HG03521 (cell line): ENCODE results near the gene TAF1.
"Not testable (repeated sequence)": the region's sequence is repeated elsewhere in the genome, so short reads cannot be mapped to it uniquely, and the experiment has no call there.

Source experiments
- ATAC-seq: cut with Tn5 transposase; IDR thresholded peaks from one replicate; pipeline ENCODE4 v1.9.1; 2021; ENCODE audit warnings: mild to moderate bottlenecking, moderate library complexity; ENCODE audit not compliant: unreplicated experiment

The TAF1 gene

DNA sequence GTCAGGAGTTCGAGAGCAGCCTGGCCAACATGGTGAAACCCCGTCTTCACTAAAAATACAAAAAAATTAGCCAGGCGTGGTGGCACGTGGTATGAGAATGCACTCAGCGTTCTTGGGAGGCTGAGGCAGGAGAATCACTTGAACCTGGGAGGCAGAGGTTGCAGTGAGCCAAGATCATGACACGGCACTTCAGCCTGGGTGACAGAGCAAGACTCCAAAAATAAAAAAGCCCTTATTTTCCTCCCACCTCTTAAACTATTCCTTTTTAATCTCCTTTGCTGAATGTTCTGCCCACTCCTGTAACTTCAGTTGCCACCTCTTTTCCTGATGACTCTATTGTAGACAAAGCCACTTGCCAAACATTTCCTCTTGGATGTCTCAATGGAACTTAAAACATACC lies 72.6 kb downstream of the TAF1 start:
- no peak for ATAC-seq

DNA sequence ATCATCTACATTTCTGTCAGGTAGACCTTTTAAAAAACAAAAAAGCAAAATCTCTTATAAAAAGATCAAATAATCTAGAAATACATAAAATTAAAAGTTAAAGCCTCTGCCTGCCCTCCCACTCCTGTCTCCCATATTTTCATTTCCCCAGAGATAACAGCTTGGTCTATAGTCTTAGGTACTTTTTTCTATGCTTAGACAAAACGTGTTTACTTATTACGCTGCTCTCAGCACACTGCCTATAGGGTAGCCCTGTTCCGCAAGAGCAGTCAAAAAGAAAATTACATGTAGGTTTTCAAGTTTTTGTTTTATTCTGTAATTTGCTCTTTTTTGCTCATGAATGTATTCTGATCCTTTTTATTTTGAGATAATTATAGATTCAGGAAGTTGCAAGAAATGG lies 73.3 kb downstream of the TAF1 start:
- ATAC-seq = no peak

DNA sequence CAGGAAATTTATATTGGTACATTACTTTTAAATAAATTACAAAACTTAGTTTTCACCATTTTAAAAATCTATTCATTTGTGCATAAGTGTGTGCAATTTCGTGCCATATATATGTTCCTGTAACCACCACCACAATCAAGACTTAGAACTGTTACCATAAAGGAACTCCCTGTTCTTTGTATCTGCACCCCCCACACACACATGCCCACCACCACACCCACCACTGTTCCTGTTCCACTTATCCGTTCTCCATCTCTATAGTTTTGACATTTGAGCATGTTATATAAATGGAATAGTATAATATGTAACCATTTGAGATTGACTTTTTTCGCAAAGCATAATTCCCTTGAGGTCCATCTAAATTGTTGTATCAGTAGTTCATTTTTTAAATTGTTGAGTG lies 73.7 kb downstream of the TAF1 start:
- ATAC-seq = no peak

DNA sequence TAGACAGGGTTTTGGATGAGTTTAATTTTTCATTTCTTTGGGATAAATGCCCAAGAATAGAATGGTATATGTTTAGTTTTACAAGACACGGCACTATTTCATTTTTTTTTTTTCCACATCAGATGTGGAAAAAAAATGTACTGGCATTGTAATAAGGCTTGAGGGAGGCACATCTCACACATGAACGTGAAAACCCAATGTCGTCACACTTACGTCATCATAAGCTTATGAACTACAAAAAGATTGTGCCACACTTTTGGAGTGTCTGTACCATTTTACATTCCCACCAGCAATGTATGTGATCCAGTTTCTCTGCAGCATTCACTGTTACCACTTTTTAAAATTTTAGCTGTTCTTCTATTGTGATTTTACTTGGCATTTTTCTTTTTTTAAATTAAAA lies 74.2 kb downstream of the TAF1 start:
- ATAC-seq = no peak

DNA sequence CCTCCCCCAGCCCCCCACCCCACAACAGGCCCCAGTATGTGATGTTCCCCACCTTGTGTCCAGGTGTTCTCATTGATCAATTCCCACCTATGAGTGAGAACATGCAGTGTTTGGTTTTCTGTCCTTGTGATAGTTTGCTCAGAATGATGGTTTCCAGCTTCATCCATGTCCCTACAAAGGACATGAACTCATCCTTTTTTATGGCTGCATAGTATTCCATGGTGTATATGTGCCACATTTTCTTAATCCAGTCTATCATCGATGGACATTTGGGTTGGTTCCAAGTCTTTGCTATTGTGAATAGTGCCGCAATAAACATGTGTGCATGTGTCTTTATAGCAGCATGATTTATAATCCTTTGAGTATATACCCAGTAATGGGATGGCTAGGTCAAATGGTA lies 75.7 kb downstream of the TAF1 start:
- not testable (repeated sequence) for ATAC-seq

DNA sequence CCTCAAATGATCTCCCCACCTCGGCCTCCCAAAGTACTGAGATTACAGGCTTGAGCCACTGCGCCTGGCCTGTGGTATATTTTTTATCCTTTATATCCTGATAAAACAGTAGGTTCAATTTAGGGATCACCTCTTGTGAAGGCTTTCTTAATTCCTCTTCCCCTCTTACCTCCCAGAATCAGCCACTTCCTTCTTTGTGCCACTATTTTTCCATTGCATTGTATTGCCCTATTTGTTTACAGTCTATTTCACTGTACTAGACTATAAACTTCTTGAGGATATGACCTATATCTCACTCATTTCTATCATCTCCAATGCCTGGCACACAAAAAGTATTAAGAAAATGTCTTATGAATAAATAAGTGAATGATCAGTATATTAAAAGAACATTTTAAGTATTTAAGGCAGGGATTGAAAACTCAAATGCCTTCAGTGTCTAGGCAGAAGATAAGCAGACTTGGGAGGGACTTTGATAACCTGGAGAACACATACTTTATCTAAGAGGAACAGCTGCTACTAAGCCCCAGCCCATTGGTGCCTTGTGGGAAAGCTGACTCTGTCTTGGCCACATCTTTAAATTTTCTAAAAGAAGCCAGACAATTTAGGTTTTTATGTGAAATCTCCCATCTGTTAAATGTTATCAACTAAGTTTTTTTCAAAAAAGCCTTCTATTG lies 84.4 kb downstream of the TAF1 start:
- no peak for ATAC-seq

DNA sequence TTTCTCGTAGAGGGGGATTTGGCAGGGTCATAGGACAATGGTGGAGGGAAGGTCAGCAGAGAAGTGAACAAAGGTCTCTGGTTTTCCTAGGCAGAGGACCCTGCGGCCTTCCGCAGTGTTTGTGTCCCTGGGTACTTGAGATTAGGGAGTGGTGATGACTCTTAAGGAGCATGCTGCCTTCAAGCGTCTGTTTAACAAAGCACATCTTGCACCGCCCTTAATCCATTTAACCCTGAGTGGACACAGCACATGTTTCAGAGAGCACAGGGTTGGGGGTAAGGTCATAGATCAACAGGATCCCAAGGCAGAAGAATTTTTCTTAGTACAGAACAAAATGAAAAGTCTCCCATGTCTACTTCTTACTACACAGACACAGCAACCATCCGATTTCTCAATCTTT lies 85.4 kb downstream of the TAF1 start:
- ATAC-seq = not testable (repeated sequence)

DNA sequence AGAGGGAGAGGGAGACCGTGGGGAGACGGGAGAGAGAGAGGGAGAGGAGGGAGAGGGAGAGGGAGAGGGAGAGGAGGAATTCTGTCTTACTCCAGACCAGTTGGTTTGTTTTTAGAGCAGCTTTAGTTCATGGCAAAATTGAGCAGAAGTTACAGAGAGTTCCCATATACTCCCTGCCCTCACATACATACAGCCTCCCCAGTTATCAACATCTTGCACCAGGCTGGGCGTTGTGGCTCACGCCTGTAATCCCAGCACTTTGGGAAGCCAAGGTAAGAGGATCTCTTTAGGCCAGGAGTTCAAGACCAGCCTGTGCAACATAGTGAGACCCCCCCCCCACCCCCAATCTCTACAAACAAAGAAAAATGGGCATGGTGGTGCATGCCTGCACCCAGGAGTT lies 86.9 kb downstream of the TAF1 start:
- no peak for ATAC-seq

DNA sequence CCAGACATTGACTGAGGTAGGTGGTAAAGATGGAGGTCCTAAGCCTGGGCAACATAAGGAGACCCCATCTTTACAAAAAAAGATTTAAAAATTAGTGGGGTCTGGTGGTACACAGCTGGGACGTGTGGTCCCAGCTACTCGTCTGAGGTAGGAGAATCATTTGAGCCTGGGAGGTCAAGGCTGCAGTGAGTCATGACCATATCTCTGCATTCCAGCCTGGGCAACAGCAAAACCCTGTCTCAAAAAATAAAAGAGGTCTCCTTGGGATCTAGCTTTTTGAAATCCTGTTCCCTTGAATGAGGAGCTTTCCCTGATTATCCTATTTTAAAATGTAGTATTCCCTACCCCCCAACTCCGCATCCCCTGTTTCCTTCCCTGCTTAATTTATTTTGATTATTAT lies 88.1 kb downstream of the TAF1 start:
- ATAC-seq = no peak

DNA sequence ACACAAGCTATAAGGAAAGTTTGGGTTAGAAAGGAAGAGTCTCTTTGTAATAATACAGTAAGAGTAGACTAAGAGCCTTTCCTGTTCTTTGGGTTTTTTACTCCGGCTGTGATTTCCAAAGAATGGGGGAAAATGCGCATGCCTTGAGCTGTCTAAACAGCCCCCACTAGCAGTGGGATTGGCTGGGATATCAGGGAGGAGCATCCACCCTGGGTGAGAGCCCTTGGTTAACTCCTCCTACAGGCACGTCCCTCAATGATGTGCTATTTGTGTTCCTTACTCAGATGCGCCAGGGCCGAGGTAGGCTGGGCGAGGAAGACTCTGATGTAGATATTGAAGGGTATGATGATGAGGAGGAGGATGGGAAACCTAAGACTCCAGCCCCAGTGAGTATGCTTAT lies 92.7 kb downstream of the TAF1 start:
- ATAC-seq = no peak

DNA sequence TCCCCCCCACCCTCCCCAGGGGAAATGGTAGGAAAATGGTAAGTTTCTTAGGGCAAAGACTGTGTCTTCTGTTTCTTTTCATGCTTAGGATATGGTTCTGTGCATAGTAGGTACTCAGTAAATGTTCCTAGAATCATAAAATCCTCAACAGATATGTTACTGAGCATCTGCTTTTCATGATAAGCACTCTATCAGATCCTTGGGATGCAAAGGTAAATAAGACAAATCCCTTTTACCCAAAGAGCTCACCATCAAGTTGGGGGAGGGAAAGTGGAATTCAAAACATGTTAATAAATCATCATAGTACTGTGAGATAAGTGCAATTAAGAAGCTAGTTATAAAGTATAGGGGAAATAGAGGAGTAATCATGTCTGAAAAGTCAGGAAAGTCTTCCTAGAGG lies 98.8 kb downstream of the TAF1 start:
- no peak for ATAC-seq

DNA sequence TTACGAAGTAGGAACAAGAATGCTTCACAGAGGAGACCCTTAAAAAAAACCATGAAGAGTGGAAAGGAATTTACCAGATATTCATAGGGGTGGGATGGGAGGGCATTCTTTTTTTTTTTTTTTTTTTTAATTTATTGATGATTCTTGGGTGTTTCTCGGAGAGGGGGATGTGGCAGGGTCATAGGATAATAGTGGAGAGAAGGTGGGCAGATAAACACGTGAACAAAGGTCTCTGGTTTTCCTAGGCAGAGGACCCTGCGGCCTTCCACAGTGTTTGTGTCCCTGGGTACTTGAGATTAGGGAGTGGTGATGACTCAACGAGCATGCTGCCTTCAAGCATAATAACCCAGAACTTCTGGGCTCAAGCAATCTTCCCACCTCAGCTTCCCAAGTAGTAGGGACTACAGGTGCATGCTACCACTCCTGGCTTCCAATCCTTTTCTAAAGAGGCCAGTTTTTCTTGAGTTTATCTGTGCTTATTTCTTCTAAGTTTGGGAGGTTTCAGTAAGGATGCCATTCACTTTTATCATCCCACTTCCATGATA lies 100.9 kb downstream of the TAF1 start:
- ATAC-seq = no peak

DNA sequence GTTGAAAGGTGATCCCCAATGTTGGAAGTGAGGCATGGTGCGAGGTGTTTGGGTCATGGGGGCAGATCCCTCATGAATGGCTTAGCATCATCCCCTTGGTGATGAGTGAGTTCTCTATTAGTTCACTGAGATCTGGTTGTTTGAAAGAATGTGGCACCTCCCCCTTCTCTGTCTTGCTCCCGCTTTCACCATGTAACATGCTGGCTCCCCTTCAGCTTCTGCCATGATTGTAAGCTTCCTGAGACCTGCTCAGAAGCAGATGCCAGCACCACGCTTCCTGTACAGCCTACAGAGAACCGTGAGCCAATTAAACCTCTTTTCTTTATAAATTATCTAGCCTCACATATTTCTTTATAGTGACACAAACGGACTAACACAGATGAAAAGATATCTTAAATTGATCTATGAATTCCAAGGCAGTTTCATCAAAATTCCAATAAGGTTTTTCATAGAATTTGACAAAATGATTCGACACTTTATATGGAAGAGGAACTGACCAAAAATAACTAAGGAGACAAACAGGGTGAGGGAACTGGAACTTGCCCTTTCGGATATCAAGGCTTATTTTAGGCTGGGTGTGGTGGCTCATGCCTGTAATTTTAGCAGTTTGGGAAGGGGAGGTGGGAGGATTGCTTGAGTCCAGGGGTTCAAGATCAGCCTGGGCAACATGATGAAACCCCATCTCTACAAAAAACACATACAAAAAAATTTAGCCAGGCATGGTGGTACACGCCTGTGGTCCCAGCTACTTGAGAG lies 109.8 kb downstream of the TAF1 start:
- no peak for ATAC-seq

DNA sequence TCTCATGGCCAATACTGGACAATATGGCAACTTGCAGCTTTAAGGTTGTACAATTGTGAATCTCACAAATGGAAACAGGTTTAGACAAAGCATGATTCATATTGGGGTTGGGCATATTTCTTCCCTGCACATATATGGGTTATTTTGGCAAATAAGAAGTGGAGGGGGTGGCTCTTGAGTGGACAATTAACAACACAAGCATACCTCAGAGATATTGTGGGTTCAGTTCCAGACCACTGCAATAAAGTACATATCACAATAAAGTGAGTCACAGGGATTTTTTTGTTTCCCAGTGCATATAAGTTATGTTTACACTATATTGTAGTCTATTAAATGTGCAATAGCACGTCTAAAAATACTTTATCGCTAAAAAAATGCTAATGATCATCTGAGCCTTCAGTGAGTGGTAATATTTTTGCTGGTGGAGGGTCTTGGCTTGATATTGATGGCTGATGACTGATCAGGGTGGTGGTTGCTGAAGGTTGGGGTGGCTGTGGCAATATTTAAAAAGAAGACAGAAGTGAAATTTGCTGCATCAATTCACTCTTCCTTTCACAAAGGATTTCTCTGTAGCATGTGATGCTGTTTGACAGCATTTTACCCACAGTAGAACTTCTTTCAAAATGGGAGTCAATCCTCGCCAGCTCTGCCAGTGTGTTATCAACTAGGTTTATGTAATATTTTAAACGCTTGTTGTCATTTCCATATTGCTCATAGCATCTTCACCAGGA lies 116.2 kb downstream of the TAF1 start:
- no peak for ATAC-seq

DNA sequence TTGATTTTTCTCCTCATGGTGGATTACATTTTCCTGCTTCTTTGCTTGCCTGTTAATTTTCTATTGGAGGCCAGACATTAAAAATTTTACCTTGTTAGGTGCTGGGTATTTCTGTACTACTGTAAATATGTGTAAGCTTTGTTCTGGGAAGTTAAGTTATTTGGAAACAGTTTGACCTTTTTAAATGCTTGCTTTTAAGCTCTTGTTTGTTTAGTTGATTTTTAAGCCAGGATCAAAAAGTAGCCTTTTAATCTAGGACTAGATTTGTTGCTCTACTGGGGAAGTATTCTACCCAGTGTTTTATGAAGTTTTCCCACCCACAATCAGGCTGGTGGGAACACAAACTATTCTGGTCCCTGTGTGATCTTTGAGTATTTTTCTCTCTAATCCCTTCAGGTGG lies 121.7 kb downstream of the TAF1 start:
- no peak for ATAC-seq

DNA sequence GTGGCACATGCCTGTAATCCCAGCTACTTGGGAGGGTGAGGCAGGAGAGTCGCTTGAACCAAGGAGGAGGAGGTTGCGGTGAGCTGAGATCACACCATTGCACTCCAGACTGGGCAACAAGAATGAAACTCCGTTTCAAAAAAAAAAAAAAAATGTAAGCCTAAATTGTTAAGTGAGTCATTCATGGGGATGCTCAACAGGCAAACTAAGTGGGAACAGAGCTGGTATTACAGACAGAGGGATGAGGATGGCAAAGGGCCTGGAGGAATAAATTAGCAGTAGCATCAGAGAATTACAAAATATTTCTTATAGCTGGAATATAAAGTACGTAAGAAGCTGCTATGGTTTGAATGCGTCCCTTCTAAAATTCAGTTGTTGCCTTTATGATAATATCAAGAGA lies 123.4 kb downstream of the TAF1 start:
- no peak for ATAC-seq

DNA sequence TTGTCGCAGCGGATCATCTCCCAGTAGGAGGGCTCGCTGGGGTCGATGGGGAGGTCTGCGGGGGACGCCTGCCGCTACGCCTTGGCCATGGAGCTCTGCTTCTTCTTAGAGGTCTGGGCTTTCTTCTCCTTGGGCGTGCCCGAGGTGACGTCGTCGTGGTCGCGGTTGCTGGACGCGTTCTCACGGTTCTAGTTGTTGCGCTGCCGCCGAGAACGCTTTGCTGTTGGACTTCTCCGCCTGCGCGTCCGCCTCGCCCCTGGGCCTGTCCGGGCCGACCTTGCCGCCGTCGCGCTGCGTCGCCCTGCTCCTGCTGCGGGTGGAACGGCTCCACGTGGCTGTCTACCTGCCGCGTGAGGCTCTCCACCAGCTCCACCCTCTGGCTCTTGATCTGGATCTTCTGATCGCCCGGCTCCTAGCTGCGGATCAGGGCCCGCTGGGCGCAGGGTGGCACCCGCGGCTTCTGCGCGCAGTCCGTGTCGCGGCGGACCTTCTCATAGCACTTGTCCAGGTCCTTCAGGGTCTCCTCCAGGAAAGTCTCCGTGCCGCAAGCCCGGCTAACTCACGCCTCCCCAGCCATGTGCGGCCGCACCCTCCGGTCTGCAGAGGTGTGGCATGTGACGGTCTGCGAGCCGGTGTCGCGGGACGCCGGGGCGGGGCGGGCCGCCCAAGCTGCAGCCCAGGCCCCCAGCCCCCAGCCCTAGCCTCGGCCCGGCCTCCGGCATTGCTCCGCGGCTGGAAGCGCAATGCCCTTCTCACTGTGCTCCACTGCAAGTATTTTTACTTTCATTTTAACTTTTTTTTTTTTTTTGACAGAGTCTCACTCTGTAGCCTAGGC lies 126.3 kb downstream of the TAF1 start:
- ATAC-seq = no peak

DNA sequence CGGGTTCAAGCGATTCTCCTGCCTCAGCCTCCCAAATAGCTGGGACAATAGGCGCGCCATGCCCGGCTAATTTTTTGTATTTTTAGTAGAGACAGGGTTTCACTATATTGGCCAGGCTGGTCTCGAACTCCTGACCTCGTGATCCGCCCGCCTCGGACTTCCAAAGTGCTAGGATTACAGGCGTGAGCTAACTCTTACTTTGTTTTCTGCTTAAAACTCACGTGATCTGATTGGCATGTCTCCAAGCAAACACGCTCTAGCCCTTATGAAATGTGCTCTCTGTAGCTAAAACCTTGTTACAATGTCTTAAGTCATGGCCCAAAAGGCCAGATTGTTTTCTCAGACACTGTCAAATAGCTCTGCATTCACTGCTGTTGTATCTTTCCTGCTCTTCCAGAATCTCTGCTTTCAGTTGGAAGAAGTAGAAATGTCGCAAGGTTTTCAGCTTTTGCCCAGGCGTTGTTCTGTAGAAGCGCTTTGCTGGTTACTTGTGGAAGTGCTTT lies 127.0 kb downstream of the TAF1 start:
- no peak for ATAC-seq

DNA sequence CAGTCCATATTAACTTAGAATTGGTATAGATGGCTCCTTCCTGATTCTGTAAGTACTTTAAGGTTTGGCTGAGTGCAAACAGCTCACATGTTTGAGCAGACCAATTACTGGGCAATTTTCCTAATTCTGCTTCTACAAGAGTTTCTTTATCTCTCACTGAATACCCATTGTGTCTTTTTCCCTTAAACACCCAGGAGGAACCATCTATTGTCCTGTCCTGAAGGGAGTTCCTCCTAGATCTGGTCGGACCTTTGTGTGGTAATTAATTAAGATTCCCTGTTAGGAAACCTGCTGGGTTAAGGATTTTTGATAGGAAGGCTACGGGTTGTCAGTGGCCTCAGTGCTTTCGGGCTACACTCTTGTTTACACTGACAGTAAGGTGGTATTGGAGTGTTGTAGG lies 129.8 kb downstream of the TAF1 start:
- not testable (repeated sequence) for ATAC-seq

DNA sequence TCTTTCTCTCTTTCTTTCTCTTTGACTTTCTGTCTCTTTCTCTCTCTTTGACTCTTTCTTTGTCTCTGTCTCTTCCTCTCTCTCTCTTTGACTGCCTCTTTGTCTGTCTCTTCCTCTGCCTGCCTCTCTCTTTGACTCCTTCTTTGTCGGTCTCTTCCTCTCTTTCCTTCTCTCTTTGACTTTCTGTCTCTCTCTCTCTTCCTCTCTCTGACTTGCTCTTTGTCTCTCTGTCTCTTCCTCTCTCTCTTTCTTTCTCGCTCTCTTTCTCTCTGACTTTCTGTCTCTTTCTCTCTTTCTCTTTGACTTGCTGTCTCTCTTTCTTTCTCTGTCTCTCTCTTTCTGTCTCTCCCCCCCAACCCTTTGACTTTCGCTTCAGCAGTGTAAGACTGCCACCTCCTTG lies 130.3 kb downstream of the TAF1 start:
- ATAC-seq = no peak

DNA sequence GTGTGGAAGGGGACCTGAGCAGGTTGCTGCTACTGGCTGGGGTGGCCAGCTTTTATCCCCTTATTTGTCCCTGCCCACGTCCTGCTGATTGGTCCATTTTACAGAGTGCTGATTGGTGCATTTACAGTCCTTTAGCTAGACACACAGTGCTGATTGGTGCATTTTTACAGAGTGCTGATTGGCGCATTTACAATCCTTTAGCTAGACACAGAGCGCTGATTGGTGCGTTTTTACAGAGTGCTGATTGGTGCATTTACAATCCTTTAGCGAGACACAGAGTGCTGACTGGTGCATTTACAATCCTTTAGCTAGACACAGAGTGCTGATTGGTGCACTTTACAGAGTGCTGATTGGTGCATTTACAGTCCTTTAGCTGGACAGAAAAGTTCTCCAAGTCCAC lies 135.9 kb downstream of the TAF1 start:
- not testable (repeated sequence) for ATAC-seq
